Measurements from ENCODE around the gene TICRR. TPM values are rescaled to one million over a fixed set of nuclear protein-coding genes. Genes with fewer than 3 reads are reported as not detected.
"Not testable (repeated sequence)": the region's sequence is repeated elsewhere in the genome, so short reads cannot be mapped to it uniquely, and the experiment has no call there.

TICRR gene
- polyA plus RNA-seq, 3 donors: 7.6 to 9.1 (median 8.5) TPM

DNA sequence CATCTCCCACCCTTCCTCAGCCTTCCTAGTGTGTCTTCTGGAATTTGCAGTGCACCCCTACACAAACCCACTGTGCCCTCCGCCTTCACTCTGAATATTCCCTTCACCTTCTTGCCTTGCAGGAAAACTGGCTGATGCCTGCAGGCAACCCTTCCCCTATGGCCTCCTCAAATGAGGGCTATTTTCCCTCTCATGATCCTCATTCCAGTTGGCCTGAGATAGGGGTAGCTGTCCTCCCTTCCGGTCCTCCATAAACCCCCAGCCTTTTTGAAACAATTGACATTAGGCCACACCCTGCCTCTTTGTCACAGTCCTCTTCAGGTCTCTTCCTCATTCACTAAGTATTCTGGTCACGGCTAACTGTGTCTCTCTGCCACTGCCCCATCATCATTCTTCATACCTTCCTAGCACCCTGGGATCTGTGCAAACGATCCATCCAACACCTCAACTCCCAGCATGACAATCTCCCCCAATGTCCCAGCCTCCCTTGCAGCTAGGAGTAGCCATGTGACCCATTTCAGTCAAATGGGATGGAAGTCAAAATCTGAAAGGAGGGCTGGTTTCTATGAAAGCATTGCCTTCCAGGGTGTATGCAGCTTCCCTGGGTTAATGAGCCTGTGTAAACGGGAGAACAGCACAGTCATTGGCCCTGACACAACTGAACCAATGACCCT, 8.5 kb upstream of the TICRR start:
- no peak for DNase-seq (ENCODE audit: low read depth in 3 of 3, low spot score in 2 of 3)

DNA sequence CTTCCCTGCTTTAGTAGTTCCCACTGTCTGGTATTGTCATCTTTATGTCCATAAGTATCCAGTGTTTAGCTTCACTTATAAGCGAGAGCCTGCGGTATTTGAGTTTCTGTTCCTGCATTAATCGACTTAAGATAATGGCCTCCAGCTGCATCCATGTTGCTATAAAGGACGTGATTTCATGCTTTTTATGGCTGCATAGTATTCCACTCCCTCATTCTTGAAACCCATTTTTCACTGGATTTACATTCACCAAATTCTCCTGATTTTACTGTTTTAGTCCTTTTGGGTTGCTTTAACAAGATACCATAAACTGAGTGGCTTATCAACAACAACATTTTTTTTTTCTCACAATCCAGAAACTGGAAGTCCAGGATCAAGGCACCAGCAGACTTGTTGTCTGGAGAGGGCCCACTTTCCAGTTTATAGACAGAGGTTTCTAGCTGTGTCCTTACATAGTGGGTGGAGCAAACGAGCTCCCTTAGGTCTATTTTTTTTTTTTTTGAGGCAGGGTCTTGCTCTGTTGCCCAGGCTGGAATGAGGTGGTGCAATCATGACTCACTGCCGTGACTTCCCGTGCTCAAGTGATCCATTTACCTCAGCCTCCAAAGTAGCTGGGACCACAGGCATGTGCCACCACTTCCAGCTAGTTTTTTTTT, 6.1 kb upstream of the TICRR start:
- DNase-seq (ENCODE audit: low read depth in 3 of 3, low spot score in 2 of 3): no peak

DNA sequence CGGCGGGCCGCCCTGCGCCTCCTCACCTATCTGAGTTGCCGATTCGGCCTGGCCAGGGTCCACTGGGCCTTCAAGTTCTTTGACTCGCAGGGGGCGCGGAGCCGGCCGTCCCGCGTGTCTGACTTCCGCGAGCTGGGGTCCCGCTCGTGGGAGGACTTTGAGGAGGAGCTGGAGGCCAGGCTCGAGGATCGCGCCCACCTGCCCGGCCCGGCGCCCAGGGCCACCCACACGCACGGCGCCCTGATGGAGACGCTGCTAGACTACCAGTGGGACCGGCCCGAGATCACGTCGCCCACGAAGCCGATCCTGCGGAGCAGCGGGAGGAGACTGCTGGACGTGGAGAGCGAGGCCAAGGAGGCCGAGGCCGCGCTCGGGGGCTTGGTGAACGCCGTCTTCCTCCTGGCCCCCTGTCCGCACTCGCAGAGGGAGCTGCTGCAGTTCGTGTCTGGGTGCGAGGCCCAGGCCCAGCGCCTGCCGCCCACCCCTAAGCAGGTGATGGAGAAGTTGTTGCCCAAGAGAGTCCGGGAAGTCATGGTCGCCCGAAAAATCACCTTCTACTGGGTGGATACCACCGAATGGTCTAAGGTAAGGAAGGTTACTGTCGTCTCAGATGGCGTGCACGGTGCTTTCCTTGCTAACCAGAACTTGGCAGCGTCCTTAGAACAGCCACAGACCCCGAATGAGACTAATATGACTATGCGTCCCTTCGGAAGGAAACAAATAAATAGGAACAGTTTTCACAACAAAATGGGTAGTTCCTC, 567 bp downstream of the TICRR start:
- no peak for DNase-seq (ENCODE audit: low read depth in 3 of 3, low spot score in 2 of 3)

DNA sequence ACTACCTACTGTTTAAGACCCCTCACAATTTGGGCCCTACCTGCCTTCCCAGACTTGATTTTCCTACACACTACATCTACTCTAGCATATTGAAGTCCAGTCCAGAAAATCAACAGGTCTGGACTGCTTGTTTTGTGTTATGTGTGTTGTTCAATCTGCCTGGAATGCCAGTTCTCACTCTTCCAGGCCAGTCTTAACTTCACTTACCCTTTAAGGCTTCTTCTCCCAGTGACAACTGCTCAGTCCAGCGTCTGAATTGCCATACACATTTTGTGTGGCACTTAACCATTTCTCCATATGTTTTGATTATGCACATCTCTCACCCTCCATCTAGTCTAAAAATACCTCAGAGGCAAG, 1.1 kb downstream of the TICRR start:
- DNase-seq (ENCODE audit: low read depth in 3 of 3, low spot score in 2 of 3): no peak

DNA sequence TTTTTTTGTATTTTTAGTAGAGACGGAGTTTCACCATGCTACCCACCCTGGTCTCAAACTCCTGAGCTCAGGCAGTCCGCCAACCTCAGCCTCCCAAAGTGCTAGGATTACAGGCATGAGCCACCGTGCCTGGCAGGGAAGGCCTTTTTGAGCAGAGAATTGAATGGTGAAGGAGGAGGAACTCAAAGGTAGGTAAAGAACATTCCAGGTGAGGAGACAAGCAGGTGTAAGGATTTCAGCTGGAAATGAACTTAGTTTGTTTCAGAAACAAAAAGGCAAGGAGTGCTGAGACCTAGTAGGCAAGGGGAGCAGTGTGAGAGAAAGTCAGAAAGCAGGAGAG, 2.5 kb downstream of the TICRR start:
- no peak for DNase-seq (ENCODE audit: low read depth in 3 of 3, low spot score in 2 of 3)

DNA sequence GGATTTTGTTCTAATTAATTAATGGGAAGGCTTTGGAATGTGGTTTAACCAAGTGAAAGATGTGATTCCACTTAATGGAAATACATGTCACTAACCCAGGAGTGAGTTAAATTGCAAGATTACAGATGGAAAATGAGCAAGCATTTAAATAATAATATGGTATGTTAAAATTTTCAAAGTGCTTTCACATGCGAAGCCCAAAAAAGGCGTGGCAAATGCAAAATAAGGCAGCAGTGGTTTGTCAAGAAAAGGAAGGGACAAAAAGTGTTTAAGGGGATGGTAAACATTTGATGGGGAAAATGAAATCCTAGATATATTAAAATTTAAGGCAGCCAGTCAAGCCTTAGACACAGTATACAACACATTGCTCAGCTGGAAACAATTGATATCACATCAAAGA, 2.9 kb downstream of the TICRR start:
- DNase-seq (ENCODE audit: low read depth in 3 of 3, low spot score in 2 of 3): no peak

DNA sequence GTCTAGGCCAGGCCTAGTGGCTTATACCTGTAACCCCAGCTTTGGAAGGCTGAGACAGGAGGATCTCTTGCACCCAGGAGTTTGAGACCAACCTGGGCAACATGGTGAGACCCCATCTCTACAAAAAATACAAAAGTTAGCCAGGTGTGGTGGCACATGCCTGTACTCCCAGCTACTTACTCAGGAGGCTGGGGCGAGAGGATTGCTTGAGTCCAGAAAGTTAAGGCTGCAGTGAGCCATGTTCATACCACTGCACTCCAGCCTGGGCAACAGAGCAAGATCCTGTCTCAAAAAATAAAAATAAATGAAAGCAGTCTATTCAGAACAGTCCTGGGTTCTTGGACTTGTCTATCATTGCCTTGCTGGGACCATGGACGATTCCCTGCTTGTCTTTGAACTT, 5.5 kb downstream of the TICRR start:
- DNase-seq (ENCODE audit: low read depth in 3 of 3, low spot score in 2 of 3): not testable (repeated sequence)

DNA sequence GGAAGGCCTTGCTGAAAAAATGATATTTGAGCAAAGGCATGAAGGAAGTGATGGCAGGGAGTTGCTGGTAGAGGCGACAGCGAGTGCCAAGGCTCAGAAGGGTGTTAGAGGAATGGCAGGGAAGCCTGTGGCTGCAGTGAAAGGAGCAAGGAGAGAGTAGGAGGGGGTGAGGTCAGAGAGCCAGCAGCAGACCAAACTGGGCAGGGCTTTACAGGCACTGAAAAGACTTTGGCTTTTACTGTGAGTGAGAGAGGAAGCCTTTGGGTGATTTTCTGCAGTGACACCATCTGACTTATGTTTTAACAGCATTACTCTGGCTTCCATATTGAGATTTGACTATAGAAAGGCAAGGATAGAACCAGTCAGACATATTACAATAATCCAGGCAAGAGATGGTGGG, 11.4 kb downstream of the TICRR start:
- no peak for DNase-seq (ENCODE audit: low read depth in 3 of 3, low spot score in 2 of 3)

DNA sequence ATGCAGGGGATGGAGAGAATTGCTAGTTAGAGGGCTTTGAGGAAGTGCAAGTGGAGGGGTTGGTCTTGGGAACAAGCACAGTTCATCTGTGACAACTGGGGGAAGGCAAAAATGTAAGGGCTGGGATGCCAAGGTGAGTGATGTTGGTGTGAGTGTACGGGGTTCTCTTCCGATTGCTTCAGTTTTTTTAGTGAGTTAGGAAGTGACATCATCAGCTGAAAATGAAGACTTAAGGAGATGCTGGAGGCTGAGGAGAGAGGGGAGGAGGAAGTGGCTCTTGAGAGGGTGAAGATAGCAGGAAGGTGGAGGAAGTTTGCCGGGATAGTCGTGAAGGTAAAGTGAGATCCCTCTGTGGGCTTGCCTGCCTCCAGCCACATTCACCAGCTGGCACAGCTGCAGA, 12.7 kb downstream of the TICRR start:
- DNase-seq (ENCODE audit: low read depth in 3 of 3, low spot score in 2 of 3): no peak

DNA sequence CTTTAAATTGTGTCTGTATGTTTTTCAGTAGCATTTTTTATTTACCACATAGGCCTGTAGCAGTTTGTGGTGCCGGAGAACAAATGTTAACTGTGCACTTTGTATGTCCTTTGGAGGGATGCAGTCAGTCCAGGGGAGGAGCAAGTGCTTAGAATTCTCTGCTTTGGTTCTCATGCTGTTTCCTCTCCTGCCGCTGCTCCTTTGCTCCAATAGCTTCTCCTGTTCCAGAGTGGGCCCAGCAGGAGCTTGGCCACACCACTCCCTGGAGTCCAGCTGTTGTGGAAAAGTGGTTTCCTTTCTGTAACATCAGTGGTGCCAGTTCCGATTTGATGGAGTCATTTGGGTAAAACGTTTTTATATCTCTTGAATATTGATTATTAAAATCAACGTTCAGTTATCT, 16.6 kb downstream of the TICRR start:
- DNase-seq (ENCODE audit: low read depth in 3 of 3, low spot score in 2 of 3): no peak

DNA sequence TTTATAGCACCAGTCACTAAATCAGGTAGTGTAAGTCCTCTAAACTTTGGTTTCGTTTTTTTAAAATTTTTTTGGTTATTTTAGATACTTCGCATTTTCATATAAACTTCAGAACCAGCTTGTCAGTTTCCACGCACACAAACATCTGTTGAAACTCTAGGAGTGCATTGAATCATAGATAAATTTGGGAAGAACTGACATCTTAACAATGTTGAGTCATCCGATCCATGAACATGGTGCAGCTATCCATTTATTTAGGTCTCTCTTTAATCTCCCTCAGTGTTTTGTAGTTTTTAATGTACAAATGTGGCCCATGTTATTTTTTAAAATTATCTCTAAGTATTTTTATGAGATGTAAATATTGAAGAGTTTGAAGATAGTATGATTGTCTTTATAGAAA, 17.7 kb downstream of the TICRR start:
- DNase-seq (ENCODE audit: low read depth in 3 of 3, low spot score in 2 of 3): no peak

DNA sequence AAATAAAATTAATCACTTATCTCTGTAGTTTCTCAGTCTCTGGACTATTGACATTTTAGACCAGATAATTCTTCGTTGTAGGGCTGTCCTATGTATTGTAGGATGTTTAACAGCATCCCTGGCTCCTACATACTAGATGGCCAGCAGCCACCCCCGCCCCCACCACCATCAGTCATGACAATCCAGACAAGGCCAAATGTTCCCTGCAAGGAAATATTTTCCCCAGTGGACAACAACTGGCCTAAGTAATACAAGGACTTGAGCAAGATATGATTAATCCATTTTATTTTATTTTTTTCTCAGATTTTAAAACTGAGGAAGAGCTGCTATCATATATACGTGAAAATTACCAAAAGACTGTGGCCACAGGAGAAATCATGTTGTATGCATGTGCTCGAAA, 23.8 kb downstream of the TICRR start:
- DNase-seq (ENCODE audit: low read depth in 3 of 3, low spot score in 2 of 3): no peak

DNA sequence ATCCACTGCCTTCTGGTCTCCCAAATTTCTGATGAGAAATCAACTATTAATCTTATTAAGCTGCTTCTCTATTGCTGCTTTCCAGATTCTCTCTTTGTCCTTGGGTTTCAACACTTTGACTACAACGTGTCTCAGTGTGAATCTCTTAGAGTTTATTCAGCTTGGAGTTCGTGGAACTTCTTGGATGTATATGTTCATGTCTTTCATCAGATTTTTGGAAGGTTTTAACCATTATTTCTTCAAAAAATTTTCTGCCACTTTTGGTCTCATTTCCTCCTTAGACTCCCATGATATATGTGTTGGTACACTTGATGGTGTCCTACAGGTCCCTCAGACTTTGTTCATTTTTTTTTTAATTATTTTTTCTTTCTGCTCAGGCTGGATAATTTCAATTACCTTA, 36.0 kb downstream of the TICRR start:
- DNase-seq (ENCODE audit: low read depth in 3 of 3, low spot score in 2 of 3): no peak

DNA sequence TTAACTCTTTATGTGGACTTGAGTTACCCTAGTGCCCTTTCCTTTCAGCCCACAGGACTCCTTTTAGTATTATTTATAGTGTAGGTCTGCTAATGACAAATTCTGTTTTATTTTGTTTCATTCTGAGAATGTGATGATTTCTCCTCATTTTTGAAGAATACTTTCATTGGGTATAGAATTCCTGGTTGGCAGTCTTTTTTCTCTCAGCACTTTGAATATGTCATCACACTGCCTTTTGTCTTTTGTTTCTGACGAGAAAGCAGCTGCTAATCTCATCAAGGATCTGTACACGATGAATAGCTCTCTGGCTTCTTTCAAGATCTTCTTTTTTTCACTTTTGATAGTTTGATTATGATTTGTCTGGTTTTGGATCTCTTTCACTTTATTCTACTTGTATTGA, 37.8 kb downstream of the TICRR start:
- DNase-seq (ENCODE audit: low read depth in 3 of 3, low spot score in 2 of 3): no peak

DNA sequence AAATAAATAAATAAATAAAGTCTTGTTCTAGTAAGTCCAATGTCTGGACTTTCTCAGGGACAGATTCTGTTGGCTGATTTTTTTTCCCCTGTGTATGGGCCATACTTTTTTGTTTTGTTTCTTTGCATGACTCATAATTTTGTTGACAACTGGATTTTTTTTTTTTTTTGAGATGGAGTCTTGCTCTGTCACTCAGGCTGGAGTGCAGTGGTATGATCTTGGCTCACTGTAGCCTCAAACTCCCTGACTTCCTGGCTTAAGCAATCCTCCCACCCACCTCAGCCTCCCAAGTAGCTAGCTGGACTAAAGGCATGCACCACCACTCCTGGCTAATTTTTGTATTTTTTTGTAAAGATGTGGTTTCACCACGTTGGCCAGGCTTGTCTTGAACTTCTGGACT, 38.9 kb downstream of the TICRR start:
- no peak for DNase-seq (ENCODE audit: low read depth in 3 of 3, low spot score in 2 of 3)

DNA sequence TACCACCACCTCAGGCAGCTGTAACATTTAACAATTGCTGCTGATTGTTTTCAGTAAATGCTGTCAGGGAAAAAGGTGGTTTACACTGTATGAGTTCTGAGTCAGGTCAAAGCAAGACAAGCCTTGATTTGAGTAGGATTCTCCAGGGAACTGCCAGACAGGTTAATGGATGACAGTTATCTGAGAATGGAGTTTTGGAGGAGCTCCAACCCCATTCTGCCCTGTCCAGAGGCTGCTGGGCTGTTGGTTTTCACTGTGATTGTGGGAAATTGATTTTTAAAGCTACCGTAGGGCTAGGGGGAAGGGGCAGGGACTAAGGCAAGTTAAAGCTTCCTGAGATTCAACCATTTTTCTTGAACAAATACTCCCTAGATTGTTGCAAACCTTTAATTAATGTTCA, 39.9 kb downstream of the TICRR start:
- DNase-seq (ENCODE audit: low read depth in 3 of 3, low spot score in 2 of 3): no peak

DNA sequence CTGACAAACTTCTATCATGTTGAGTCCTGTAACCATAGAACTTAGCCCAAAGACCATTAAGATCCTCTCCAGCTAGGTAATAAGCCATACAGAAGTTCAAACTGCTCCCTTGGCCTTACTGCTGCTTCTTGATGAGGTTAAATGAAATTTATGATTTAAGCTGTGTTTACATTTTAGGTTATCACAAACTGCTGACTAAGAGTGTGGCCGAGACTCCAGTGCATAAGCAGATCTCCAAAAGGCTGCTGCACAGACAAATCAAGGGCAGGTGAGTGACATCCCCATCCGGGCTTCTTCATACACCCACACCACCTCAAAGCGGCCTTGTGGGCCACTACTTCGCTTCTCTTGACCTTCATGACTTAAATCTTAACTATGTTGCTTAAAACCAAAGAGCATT, 41.0 kb downstream of the TICRR start:
- no peak for DNase-seq (ENCODE audit: low read depth in 3 of 3, low spot score in 2 of 3)

DNA sequence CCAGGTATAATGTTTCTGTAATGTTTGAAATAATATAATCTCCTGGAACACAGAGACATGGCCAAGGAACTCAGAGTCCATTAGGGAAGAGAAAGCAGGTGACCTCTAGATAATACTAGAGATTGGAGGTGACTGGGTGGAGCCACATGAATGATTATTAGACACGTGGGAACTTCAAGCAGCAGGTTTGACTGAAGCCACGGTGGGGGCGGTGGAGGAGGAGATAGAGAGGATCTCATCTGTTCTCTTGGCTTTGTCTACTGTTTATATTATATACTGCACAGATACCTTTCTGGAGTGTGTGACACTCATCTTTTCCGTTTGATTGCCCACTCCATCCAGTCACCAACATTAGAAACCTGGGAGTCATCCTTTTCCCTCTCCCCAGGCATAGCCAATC, 46.3 kb downstream of the TICRR start:
- no peak for DNase-seq (ENCODE audit: low read depth in 3 of 3, low spot score in 2 of 3)

DNA sequence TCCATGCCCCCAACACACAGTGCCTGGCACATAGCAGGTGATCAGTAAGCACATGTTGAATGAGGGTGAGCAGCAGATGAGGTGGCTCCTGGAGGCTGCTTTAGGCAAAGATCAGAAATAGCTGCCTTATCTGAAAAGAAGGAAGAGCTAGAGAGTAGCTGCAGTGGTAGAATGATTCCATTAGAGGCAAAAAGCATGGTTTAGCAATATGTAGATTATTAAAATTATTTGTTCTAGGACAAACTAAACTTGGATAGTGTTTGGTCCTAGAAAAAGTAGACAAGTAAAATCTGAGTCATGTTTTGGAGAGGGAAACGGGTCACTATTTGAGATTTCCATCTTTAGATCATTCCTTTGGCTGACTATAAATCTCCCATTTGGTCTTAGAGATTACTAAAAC, 47.9 kb downstream of the TICRR start:
- DNase-seq (ENCODE audit: low read depth in 3 of 3, low spot score in 2 of 3): no peak

DNA sequence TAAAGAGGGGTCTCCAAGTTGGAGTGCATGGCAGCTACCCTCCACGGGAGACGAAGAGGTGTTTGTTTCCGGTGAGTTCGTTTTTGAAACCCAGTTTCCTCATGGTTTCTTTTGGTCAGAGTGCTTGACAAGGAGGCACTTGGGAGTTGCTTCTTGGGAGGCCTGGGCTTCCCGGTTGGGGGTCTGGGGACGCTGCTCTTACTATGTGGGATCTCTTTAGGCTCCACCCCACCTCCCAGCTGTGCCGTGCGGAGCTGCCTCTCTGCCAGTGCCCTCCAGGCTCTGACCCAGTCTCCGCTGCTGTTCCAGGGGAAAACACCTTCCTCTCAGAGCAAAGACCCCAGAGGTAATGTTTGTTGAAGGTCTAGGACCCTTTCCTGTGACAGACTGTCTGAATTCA, 50.4 kb downstream of the TICRR start:
- no peak for DNase-seq (ENCODE audit: low read depth in 3 of 3, low spot score in 2 of 3)

DNA sequence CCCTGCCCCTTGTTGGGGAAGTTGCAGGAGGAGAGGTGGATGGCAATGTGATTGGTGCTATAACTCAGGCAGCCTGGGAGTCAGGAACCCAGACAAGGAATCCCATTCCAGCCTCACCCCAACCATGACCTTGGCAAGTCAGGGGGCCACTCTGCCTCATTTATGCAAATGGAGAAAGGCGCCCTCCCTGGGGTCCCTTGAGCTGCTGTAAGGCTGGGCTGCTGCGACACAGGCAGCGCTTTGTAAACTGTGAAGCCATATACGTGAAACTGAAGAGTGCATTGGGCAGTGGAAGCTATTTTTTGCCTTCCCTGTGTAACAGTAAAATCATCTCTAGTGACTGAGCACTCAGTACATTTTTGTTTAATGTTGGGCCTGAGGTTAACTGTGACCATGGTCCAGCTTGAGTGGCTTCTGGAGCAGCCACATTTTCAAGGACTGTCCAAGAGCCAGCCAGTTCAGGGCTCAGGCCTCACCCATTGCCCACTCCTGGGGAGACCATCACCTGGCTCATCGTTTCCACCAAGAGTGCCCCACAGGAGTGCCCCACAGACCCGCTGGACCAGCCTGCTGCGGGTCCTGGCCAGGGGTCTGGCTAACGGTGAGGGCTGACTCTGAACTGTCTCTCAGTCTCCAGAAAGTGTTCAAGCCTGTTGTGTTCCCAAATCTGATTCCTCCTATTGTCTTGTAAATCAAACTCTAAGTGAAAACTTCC, 52.1 kb downstream of the TICRR start:
- DNase-seq (ENCODE audit: low read depth in 3 of 3, low spot score in 2 of 3): no peak

DNA sequence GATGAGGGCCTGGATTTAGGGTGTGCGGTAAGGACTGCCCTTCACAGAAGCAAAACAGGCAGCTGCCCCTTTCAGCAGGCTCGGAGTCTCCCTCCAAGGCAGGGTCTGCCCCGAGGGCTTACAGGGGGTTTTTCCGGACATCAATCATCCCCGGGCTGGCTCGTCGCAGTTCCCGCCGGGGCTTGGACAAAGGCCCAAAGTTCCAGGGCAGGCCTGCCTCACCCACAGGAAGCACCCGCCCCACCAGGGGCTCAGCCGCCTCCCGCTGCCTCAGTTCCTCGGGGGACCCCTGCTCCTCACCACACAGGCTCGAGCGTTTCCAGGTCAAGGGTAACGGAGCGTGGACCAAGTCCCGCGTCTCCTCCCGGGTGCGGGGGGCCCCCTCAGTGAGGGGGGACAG, 53.0 kb downstream of the TICRR start:
- no peak for DNase-seq (ENCODE audit: low read depth in 3 of 3, low spot score in 2 of 3)
